ENCODE results near the gene IRX5.

The IRX5 gene

DNA sequence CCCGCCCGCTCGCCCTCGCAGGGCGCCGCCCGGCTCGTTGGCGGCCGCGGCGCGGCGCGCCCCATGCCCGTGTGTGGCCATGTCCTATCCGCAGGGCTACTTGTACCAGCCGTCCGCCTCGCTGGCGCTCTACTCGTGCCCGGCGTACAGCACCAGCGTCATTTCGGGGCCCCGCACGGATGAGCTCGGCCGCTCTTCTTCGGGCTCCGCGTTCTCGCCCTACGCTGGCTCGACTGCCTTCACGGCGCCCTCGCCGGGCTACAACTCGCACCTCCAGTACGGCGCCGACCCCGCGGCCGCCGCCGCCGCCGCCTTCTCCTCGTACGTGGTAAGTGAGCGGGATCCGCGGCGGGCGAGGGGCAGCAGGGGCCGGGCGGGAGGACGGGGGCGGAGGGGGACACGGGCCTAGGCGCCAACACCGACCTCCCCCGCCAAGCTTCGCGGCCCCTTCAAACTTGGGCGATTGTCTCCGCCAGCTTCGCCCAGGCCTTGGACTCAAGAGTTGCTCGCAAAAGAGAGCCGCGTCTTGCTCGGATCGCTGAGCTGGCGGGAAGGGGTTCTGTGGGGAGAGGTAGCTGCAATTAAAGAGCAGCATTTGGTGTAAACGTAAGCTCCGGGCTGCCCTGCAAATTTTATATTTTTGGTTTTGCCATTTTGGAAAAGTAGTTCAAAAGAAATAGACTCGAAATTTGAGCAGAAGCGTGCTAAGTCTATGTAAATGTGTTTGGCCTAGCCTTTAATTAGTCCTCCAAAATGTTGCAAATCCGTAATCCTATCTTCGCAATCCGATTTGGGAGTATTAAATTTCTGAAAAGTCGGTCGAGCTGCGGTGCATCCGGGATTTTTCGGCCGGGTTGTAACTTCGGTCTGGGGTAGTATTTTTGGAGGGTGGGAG is 702 bp downstream of the IRX5 start:
- no peak for DNase-seq (ENCODE audit: low read depth in 2 of 2)

GRCh38 chr16:54932021-54932660 is 1.5 kb downstream of the IRX5 start:
- no peak for DNase-seq (ENCODE audit: low read depth in 2 of 2)

GRCh38 chr16:54932737-54933254 is 2.1 kb downstream of the IRX5 start:
- DNase-seq (ENCODE audit: low read depth in 2 of 2), result no peak

DNA sequence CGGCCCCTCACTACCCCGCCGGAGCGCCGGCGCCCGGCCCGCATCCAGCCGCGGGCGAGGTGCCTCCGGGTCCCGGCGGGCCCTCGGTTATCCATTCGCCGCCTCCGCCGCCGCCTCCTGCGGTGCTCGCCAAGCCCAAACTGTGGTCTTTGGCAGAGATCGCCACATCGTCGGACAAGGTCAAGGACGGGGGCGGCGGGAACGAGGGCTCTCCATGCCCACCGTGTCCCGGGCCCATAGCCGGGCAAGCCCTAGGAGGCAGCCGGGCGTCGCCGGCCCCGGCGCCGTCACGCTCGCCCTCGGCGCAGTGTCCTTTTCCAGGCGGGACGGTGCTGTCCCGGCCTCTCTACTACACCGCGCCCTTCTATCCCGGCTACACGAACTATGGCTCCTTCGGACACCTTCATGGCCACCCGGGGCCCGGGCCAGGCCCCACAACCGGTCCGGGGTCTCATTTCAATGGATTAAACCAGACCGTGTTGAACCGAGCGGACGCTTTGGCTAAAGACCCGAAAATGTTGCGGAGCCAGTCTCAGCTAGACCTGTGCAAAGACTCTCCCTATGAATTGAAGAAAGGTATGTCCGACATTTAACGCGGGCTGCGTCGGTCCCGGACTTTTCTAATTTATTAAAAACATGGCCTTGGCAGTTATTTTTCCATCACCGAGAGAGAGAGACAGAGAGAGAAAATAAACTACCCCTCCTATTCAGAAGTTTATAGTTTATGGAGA is 2.8 kb downstream of the IRX5 start:
- no peak for DNase-seq (ENCODE audit: low read depth in 2 of 2)

DNA sequence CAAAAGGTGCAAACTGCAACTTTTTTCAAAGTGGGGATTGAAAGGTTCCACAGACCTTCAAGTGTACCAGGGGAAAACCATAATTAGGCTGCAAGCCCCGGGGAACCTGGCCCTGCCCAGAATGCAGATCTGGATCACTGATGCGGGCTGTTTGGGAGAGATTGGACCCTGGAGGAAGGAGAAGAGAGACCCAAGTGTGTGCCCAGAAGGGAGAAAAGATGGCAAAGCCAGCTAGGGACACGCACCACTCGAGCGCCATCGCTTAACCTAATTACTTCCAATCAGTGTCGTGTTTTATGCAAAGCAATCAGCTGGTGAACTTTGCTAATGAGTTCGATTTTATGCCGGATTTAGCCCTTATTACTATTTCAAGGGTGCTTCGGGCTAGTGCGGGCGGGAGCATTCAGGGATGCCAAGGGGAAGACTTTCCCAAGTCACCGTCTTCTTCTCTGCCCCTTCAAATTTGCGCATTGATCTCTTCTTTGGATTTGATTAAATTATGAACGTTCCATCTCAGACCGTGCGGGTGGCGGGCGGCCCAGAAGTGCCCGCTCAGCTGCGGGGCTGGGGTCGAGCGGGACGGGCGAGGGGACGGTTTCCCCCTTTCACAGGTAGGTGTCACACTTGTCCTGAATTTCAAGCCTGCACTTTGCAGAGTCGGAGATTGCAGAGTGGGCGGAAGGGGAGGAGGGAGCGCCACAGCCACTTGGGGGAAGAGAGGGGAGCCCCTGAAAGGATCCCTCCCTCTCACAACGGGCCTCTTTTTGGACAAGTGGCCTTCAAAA is 4.0 kb downstream of the IRX5 start:
- no peak for DNase-seq (ENCODE audit: low read depth in 2 of 2)

DNA sequence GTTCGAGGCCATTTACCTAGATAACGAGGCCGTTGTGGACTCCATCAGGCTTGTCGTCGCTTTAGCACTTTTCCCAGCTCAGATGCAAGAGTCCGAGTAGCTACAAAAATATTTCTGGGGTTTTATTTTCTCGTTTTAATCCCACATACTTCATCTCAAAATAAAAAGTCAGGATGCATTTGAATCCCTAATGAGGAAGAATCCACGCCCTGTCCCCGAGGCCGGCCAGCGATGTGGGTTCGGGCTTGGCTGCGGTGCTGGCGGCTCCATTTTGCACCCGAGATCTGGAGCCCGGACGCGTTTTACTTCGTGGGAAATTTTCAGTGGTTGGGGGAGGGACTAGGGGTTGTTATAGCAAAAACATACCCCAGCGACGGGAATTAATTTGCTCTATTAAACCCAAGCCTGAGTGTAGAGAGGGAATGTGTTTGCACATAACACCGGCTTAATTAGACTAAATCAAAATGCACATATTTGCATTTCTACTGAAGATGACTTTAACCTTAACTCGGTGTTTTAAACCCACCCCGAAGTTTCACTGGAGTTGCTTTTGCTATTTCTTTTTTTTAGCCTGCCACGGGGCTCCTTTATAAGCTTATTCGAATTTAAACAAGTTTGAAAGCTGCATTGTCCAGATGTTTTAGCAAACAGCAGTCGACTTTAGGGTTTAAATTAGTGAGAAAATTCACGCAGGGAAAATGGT is 4.8 kb downstream of the IRX5 start:
- no peak for DNase-seq (ENCODE audit: low read depth in 2 of 2)

GRCh38 chr16:54936201-54936978 is 5.7 kb downstream of the IRX5 start:
- DNase-seq (ENCODE audit: low read depth in 2 of 2), result no peak

DNA sequence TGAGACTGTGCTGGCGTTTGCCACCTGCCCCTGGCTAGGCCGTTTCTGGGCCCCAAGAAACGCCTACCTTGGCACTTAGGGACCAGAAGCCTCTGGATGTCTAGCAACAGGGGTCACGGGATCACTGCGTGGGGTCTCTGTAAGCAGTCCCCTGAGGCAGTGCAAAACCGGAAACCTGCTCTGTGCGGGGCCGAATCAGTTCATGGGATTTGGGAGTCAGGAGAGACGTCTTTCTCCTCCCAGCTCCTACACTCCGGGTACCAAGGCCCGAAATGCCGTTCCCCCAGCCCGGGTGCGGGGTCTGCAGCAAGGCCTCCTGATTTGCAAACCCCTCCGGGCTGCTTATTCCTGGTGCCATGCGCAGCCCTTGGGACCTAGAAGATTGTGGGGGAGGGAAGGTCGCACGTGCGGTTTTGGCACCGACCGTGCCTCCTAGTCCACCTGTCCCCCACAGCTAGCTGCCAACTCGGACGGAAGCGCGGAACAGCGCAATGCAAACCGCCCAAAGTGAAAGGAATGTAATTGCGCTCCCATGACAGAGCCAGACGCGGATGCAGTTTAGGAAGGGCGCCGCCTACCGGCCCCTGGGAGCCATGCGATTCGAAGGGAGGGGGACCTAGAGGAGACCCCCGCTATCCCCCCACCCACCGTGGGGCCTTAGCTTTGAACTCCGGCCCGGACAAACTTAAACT is 6.5 kb downstream of the IRX5 start:
- no peak for DNase-seq (ENCODE audit: low read depth in 2 of 2)

DNA sequence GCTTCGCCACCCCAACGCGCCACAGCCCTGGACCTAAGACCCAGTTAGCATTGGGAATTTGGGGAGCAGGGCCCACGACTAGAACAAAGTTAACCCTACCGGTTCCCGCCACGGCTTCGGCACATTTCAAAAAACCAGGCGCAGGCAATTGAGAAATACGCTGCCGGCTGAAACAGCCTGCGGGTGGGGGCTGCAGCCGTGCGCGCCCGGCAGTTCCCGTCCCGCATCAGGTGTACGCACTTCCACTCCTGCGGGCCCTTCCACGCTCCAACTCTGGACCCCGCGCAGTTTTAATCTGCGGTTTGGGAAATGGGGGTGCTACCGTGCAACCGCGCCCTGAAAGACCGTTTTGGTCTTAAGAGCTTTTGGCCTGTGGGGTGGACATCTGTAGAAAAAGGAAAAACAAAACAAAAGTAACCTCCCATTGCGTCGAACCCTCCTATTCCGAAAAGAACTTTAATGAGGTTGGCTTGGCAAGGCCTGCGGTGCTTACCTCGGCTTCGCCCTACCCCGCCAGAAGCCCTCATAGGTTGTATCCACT is 7.1 kb downstream of the IRX5 start:
- DNase-seq (ENCODE audit: low read depth in 2 of 2), result no peak

GRCh38 chr16:54938212-54939028 is 7.8 kb downstream of the IRX5 start:
- no peak for DNase-seq (ENCODE audit: low read depth in 2 of 2)

DNA sequence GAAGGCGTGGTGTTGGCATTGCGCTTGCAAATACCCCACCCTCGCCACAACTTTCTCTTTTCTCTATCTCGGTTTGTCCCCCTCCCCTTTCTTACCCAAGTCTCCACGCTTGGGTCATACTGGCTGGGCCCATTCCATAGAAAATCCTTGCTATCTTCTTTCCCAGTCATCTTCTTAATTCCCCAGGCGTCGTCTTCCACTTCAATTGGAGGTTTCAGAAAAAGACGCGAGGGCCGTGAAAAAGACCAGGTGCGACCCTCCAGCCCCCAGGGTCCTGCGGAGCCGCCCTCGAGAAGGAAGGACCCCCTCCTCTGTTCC is 8.3 kb downstream of the IRX5 start:
- DNase-seq (ENCODE audit: low read depth in 2 of 2), result no peak

DNA sequence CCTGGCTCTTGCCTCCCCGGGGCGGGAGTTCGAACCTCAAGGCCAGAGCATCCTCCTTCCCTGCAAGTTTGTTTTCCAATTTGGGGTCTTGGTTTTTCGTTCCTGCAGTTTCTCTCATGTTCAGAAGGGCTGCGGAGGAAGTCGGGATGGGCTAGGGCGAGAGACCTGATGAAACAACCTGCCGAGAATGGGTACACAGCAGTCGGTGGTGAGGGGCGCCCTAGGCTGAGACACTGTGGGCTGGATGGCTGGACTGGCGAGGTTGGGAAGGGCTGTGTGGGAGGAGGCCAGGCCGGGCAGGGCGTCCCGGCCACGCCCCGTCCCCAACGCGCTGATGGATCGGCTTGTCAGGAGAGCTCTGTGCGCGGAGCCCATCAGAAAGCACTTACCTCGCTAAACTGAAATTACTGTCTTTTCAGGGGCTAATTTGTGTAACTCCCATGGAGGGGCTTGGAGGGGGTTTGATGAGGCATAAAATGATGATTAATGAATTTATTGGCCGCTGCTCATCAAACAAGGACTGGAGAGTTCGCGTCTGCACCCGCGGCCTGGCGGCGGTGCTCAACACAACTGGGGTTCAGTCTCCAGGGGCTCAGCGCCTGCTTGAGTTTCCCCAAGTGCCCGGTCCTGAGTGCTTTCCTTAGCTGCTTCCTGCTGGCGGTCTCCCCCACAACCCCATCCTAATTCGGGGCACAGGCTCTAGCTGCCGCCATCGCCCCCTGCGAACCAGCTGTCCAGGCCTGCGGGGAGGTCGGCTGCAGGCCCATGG is 9.0 kb downstream of the IRX5 start:
- DNase-seq (ENCODE audit: low read depth in 2 of 2), result no peak

GRCh38 chr16:54940279-54940604 is 9.6 kb downstream of the IRX5 start:
- DNase-seq (ENCODE audit: low read depth in 2 of 2), result no peak

GRCh38 chr16:54942353-54942943 is 11.8 kb downstream of the IRX5 start:
- no peak for DNase-seq (ENCODE audit: low read depth in 2 of 2)

DNA sequence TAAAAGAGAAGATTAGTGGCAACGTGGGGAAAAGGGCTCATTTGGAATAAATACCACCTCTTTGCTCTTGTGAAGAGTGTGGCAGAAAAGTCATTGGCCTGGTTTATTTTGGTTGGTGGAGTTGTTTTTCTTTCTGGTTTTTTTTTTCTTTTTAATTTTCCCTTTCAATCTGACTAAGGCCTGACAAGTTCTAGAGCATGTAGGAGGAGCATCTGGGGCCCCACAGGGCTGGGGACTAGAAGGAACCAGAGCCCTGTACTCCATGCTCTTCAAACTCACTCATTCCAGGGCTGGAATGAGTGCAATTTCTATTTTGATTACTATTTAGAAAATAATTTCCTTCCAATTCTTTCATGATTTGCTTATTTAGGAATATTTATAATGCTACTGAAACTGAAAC is 13.3 kb downstream of the IRX5 start:
- no peak for DNase-seq (ENCODE audit: low read depth in 2 of 2)

DNA sequence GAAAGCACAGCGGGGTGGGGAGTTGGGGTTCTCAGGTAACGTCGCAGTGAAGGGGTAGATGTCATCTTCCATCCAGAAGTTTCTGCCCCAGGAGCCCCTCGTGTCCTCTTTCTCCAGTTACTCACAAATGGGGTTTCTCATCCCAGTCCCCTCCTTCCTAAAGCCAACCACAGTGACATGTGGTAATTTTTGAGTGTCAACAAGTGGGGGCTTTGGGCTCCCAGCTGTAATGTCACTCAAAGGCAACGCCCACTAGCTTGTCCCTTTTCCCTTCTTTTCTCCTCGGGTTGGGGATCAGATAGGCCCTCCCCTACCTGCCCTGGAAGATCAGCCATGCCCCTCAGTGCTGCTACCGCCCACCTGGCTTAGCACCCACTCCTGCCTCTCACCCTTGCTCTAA is 14.4 kb downstream of the IRX5 start:
- no peak for DNase-seq (ENCODE audit: low read depth in 2 of 2)

DNA sequence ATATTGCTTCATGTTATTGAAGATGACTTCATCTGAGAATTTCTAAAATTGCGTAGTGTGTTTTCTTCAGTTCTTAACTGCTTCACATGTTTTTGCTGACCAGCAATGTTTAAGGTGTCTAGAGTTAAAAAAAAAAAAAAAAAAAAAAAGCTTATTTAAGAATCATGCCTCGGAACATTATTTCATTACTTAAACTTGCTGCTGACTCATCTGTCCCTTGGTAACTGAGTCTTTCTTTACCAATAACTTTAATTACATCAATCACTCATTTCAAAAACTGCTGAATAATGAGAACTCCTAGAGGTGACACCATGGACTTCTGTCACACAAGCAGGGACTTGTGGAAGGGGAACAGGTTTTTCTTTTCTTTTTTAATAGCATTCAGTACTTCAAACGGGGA is 16.2 kb downstream of the IRX5 start:
- no peak for DNase-seq (ENCODE audit: low read depth in 2 of 2)

- DNase-seq (ENCODE audit: low read depth in 2 of 2), result no peak
Observed at GRCh38 chr16:54947616-54948015, 17.0 kb downstream of the IRX5 start.
